NCI-H146 treated with DMSO at 0.1 percent for 48 hours (cell line): ENCODE data around the gene CDC42EP2.

Source experiments
- DNase-seq: peaks from one replicate; lab custom pipeline; 2025; ENCODE audit not compliant: unreplicated experiment; lab: John Stamatoyannopoulos, UW

CDC42EP2 gene

GRCh38 chr11:65314501-65315203 is at the start of gene CDC42EP2:
TSS of gene CDC42EP2 (plus strand) at chr11:65314866. CDS start at chr11:65320899, 6,033 bp downstream.
- peak; percentile 42 for DNase-seq

- DNase-seq: peak; percentile 36
Measured at GRCh38 chr11:65266210-65266609, 48.5 kb upstream of the CDC42EP2 start.

- peak; percentile 51 for DNase-seq
Measured at GRCh38 chr11:65274735-65275682, 39.7 kb upstream of the CDC42EP2 start.

- no peak for DNase-seq
Measured at GRCh38 chr11:65275906-65276305, 38.8 kb upstream of the CDC42EP2 start.

- peak; percentile 91 for DNase-seq
Measured at GRCh38 chr11:65277631-65278277, 36.9 kb upstream of the CDC42EP2 start.

- no peak for DNase-seq
Measured at GRCh38 chr11:65278356-65278755, 36.3 kb upstream of the CDC42EP2 start.

GRCh38 chr11:65279279-65279678 is 35.4 kb upstream of the CDC42EP2 start:
- no peak for DNase-seq

- DNase-seq: no peak
Measured at GRCh38 chr11:65279741-65280440, 34.8 kb upstream of the CDC42EP2 start.

GRCh38 chr11:65280646-65281045 is 34.0 kb upstream of the CDC42EP2 start:
- DNase-seq: no peak

- DNase-seq: no peak
Measured at GRCh38 chr11:65286686-65287085, 28.0 kb upstream of the CDC42EP2 start.

- DNase-seq: no peak
Measured at GRCh38 chr11:65287601-65288000, 27.1 kb upstream of the CDC42EP2 start.

GRCh38 chr11:65288706-65289536 is 25.7 kb upstream of the CDC42EP2 start:
- DNase-seq: no peak

- DNase-seq: no peak
Measured at GRCh38 chr11:65290448-65291165, 24.1 kb upstream of the CDC42EP2 start.

GRCh38 chr11:65291613-65292012 is 23.1 kb upstream of the CDC42EP2 start:
- DNase-seq: no peak

GRCh38 chr11:65292890-65293289 is 21.8 kb upstream of the CDC42EP2 start:
- DNase-seq: no peak

- DNase-seq: no peak
Measured at GRCh38 chr11:65293909-65294381, 20.7 kb upstream of the CDC42EP2 start.

GRCh38 chr11:65295001-65295400 is 19.7 kb upstream of the CDC42EP2 start:
- no peak for DNase-seq

- no peak for DNase-seq
Measured at GRCh38 chr11:65295571-65296341, 18.9 kb upstream of the CDC42EP2 start.
